ENCODE data around the gene AGFG2. TPM values are rescaled to one million over a fixed set of nuclear protein-coding genes. Genes with fewer than 3 reads are reported as not detected.
A peak's percentile ranks its signal among the peaks of the same experiment; 100 is the strongest.

The AGFG2 gene
- total and polyA plus RNA-seq, 10 of the 15 experiments (the other 5 are each of a cell fraction or from before 2014, with no cell fraction given) = 0.90 to 71.5 (median 25.4) TPM

DNA sequence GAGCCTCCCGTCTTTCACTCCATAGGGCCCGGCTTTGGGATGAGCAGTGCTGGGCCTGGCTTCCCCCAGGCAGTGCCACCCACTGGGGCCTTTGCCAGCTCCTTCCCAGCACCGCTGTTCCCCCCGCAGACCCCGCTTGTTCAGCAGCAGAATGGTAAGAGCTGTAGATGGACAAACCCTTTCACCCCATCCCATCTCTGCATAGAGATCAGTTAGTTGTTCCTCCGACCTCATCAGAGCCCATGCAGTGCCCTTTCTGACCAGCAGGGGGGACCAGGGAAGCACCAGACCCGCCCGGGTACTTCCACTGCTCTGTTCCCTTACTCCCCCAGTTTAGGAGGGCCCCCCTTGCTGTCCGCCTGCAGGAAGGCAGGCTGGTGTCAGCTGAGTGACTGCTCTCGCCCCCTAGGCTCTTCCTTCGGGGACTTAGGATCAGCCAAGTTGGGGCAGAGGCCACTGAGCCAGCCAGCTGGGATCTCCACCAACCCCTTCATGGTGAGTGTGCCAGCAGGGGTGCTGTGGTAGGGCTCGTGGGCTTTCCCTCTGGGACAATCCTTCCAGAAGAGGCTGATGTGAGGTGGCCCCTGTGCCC lies 24.9 kb downstream of the AGFG2 start (continued):
- TF ChIP-seq, protein P1, sequence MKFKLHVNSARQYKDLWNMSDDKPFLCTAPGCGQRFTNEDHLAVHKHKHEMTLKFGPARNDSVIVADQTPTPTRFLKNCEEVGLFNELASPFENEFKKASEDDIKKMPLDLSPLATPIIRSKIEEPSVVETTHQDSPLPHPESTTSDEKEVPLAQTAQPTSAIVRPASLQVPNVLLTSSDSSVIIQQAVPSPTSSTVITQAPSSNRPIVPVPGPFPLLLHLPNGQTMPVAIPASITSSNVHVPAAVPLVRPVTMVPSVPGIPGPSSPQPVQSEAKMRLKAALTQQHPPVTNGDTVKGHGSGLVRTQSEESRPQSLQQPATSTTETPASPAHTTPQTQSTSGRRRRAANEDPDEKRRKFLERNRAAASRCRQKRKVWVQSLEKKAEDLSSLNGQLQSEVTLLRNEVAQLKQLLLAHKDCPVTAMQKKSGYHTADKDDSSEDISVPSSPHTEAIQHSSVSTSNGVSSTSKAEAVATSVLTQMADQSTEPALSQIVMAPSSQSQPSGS (IDR thresholded peaks at IDR 0.05; ENCODE audit: low read length) = no peak
- TF ChIP-seq NR2F1 (conservative IDR thresholded peaks at IDR 0.05) = no peak
- no peak for TF ChIP-seq BACH1 (IDR thresholded peaks at IDR 0.05; ENCODE audit: borderline replicate concordance)
- TF ChIP-seq POLR2A (IDR thresholded peaks at IDR 0.05; ENCODE audit: low read depth, low read length) = peak; percentile 35
- TF ChIP-seq SREBF1 (IDR thresholded peaks at IDR 0.05; ENCODE audit: low read length) = no peak
- no peak for TF ChIP-seq YBX1 (IDR thresholded peaks at IDR 0.05)
- peak; percentile 71 for TF ChIP-seq RAD21 (IDR thresholded peaks at IDR 0.05; ENCODE audit: insufficient read depth, low read depth, low read length)
- TF ChIP-seq SMC3 (IDR thresholded peaks at IDR 0.05; ENCODE audit: borderline replicate concordance, low read length) = peak; percentile 85
- TF ChIP-seq TAF1 (IDR thresholded peaks at IDR 0.05; ENCODE audit: borderline replicate concordance, low read depth, low read length) = no peak
- TF ChIP-seq CHD2 (IDR thresholded peaks at IDR 0.05; ENCODE audit: borderline replicate concordance, low read depth, low read length) = no peak
- TF ChIP-seq ZNF384 (IDR thresholded peaks at IDR 0.05; ENCODE audit: borderline replicate concordance, low read depth, low read length) = no peak
- no peak for TF ChIP-seq LARP7 (IDR thresholded peaks at IDR 0.05)
- TF ChIP-seq NBN (IDR thresholded peaks at IDR 0.05) = no peak
- no peak for TF ChIP-seq SMAD5 (IDR thresholded peaks at IDR 0.05; ENCODE audit: low read depth)
- TF ChIP-seq, protein P2, sequence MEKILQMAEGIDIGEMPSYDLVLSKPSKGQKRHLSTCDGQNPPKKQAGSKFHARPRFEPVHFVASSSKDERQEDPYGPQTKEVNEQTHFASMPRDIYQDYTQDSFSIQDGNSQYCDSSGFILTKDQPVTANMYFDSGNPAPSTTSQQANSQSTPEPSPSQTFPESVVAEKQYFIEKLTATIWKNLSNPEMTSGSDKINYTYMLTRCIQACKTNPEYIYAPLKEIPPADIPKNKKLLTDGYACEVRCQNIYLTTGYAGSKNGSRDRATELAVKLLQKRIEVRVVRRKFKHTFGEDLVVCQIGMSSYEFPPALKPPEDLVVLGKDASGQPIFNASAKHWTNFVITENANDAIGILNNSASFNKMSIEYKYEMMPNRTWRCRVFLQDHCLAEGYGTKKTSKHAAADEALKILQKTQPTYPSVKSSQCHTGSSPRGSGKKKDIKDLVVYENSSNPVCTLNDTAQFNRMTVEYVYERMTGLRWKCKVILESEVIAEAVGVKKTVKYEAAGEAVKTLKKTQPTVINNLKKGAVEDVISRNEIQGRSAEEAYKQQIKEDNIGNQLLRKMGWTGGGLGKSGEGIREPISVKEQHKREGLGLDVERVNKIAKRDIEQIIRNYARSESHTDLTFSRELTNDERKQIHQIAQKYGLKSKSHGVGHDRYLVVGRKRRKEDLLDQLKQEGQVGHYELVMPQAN (conservative IDR thresholded peaks at IDR 0.05) = no peak
- TF ChIP-seq ASH2L (IDR thresholded peaks at IDR 0.05; ENCODE audit: borderline replicate concordance, low read depth) = no peak
- no peak for TF ChIP-seq BCL11A (IDR thresholded peaks at IDR 0.05; ENCODE audit: low read depth, low read length)
- TF ChIP-seq ZNF217 (IDR thresholded peaks at IDR 0.05) = no peak
- no peak for TF ChIP-seq NFYB (IDR thresholded peaks at IDR 0.05; ENCODE audit: insufficient read depth, low read depth, low read length)
- TF ChIP-seq, protein P3, sequence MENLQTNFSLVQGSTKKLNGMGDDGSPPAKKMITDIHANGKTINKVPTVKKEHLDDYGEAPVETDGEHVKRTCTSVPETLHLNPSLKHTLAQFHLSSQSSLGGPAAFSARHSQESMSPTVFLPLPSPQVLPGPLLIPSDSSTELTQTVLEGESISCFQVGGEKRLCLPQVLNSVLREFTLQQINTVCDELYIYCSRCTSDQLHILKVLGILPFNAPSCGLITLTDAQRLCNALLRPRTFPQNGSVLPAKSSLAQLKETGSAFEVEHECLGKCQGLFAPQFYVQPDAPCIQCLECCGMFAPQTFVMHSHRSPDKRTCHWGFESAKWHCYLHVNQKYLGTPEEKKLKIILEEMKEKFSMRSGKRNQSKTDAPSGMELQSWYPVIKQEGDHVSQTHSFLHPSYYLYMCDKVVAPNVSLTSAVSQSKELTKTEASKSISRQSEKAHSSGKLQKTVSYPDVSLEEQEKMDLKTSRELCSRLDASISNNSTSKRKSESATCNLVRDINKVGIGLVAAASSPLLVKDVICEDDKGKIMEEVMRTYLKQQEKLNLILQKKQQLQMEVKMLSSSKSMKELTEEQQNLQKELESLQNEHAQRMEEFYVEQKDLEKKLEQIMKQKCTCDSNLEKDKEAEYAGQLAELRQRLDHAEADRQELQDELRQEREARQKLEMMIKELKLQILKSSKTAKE (IDR thresholded peaks at IDR 0.05; ENCODE audit: low read depth, poor library complexity, severe bottlenecking) = no peak
- TF ChIP-seq RBBP5 (conservative IDR thresholded peaks at IDR 0.05) = no peak
- TF ChIP-seq, protein P4, sequence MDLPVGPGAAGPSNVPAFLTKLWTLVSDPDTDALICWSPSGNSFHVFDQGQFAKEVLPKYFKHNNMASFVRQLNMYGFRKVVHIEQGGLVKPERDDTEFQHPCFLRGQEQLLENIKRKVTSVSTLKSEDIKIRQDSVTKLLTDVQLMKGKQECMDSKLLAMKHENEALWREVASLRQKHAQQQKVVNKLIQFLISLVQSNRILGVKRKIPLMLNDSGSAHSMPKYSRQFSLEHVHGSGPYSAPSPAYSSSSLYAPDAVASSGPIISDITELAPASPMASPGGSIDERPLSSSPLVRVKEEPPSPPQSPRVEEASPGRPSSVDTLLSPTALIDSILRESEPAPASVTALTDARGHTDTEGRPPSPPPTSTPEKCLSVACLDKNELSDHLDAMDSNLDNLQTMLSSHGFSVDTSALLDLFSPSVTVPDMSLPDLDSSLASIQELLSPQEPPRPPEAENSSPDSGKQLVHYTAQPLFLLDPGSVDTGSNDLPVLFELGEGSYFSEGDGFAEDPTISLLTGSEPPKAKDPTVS (IDR thresholded peaks at IDR 0.05; ENCODE audit: low read depth, low read length) = no peak
- TF ChIP-seq, protein P5, sequence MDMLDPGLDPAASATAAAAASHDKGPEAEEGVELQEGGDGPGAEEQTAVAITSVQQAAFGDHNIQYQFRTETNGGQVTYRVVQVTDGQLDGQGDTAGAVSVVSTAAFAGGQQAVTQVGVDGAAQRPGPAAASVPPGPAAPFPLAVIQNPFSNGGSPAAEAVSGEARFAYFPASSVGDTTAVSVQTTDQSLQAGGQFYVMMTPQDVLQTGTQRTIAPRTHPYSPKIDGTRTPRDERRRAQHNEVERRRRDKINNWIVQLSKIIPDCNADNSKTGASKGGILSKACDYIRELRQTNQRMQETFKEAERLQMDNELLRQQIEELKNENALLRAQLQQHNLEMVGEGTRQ (IDR thresholded peaks at IDR 0.05; ENCODE audit: borderline replicate concordance, low read depth, low read length) = no peak

All from GM12878 (cell line).